WI38 (cell line): Measurements from ENCODE around the gene MBLAC1.

Experiments
- H3K4me3 ChIP-seq: 2 replicates; pipeline ENCODE4 v1.5.1; 2011; ENCODE audit warnings: low read depth, mild to moderate bottlenecking, control low read depth, low read length
- CTCF ChIP-seq: IDR thresholded peaks from 2 replicates; pipeline ENCODE4 v1.5.1; 2012; ENCODE audit warnings: low read depth, mild to moderate bottlenecking, control low read depth, low read length

MBLAC1 gene

GRCh38 chr7:100107125-100107737 is 19.5 kb upstream of the MBLAC1 start:
- no peak for TF ChIP-seq CTCF
- no peak overlapping the region for H3K4me3 ChIP-seq

GRCh38 chr7:100107890-100108289 is 18.9 kb upstream of the MBLAC1 start:
- no peak for TF ChIP-seq CTCF
- H3K4me3 ChIP-seq, result no peak overlapping the region

GRCh38 chr7:100109521-100110163 is 17.1 kb upstream of the MBLAC1 start:
- no peak for TF ChIP-seq CTCF
- no peak overlapping the region for H3K4me3 ChIP-seq

- no peak overlapping the region for H3K4me3 ChIP-seq
- no peak for TF ChIP-seq CTCF
Measured at GRCh38 chr7:100111156-100111555, 15.6 kb upstream of the MBLAC1 start.

GRCh38 chr7:100111914-100112313 is 14.9 kb upstream of the MBLAC1 start:
- H3K4me3 ChIP-seq, result no peak overlapping the region
- no peak for TF ChIP-seq CTCF

- H3K4me3 ChIP-seq, result no peak overlapping the region
- no peak for TF ChIP-seq CTCF
Measured at GRCh38 chr7:100115026-100115425, 11.7 kb upstream of the MBLAC1 start.

- TF ChIP-seq CTCF, result no peak
- H3K4me3 ChIP-seq, result peak overlapping the region; percentile 87
Measured at GRCh38 chr7:100118388-100119071, 8.2 kb upstream of the MBLAC1 start.
